Fibroblast of villous mesenchyme (primary cell): Measurements from ENCODE around the gene COQ3. TPM values are rescaled to one million over a fixed set of nuclear protein-coding genes. Genes with fewer than 3 reads are reported as not detected.

Experiments used
- DNase-seq: peaks from one replicate; pipeline ENCODE4 v3.0.0-alpha.2; 2010; ENCODE audit warnings: low read depth
- H3K4me3 ChIP-seq: 2 replicates; pipeline ENCODE4 v1.5.1; 2011; ENCODE audit warnings: low read depth, mild to moderate bottlenecking, low read length
- CTCF ChIP-seq: IDR thresholded peaks from 2 replicates; pipeline ENCODE4 v1.5.1; 2012; ENCODE audit warnings: low read depth, mild to moderate bottlenecking, low read length; ENCODE audit not compliant: insufficient read depth
- total RNA-seq: library from RNA; depleted of rRNA; stranded (reverse); fragments of >200 nt; gene quantifications from 2 replicates; pipeline ENCODE4 v1.2.3, GENCODE V29; 2012

The COQ3 gene
- total RNA-seq, 1 donor, result 9.1 TPM

- DNase-seq, result peak; percentile 55
These were observed 59.4 kb downstream of the COQ3 start for GRCh38 chr6:99334526-99335127.

GRCh38 chr6:99333068-99333467, 60.9 kb downstream of the COQ3 start:
- no peak for TF ChIP-seq CTCF
- no peak overlapping the region for H3K4me3 ChIP-seq
- no peak for DNase-seq

More at GRCh38 chr6:99334526-99335127, 59.4 kb downstream of the COQ3 start:
- peak; percentile 66 for TF ChIP-seq CTCF
- H3K4me3 ChIP-seq, result no peak overlapping the region

GRCh38 chr6:99331531-99331930, 62.5 kb downstream of the COQ3 start:
- TF ChIP-seq CTCF, result no peak
- no peak overlapping the region for H3K4me3 ChIP-seq
- no peak for DNase-seq

GRCh38 chr6:99330159-99330558, 63.8 kb downstream of the COQ3 start:
- peak; percentile 71 for DNase-seq
- TF ChIP-seq CTCF, result peak; percentile 88
- H3K4me3 ChIP-seq, result no peak overlapping the region

- DNase-seq, result no peak
- TF ChIP-seq CTCF, result no peak
- no peak overlapping the region for H3K4me3 ChIP-seq
These were observed 69.0 kb downstream of the COQ3 start for GRCh38 chr6:99324996-99325395.

Other genes starting within 250 kb of the COQ3 start
- gene FAXC, start 44.5 kb downstream of the COQ3 start, total RNA-seq, result 0.32 and 2.2 TPM in 2 replicates
- gene PNISR, start 31.1 kb upstream of the COQ3 start, total RNA-seq, result 44.8 and 82.0 TPM in 2 replicates
- 27.1 and 29.4 TPM in 2 replicates for gene USP45, start 121.2 kb upstream of the COQ3 start, total RNA-seq
- gene CCNC, start 174.5 kb upstream of the COQ3 start, total RNA-seq, result 93.7 and 117 TPM in 2 replicates
- gene PRDM13, start 212.6 kb upstream of the COQ3 start, total RNA-seq, result not detected in 2 replicates